Loucy (cell line): ENCODE data around the gene RETNLB.

ENCODE experiments used
- H2AFZ ChIP-seq: fragments of 200-600 bp; sonication (generic); 2 replicates; pipeline ENCODE4 v1.6.0; 2016; ENCODE audit warnings: antibody characterized with exemption, mild to moderate bottlenecking, low read length, moderate library complexity
- H3F3A ChIP-seq: fragments of 200-600 bp; 2 replicates; pipeline ENCODE4 v1.6.0; 2016; ENCODE audit warnings: antibody characterized with exemption, low read depth, mild to moderate bottlenecking
- H3K27me3 ChIP-seq: fragments of 200-600 bp; sonication (generic); 2 replicates; pipeline ENCODE4 v1.6.1; 2014; ENCODE audit warnings: low read length, mild to moderate bottlenecking; ENCODE audit not compliant: insufficient read depth, poor library complexity, severe bottlenecking
- H3K36me3 ChIP-seq: fragments of 200-600 bp; sonication (generic); 2 replicates; pipeline ENCODE4 v1.6.1; 2016; ENCODE audit warnings: low read length; ENCODE audit not compliant: insufficient read depth
- H3K4me1 ChIP-seq: fragments of 200-600 bp; sonication (generic); 2 replicates; pipeline ENCODE4 v1.5.1; 2014; ENCODE audit warnings: low read length, mild to moderate bottlenecking; ENCODE audit not compliant: insufficient read depth, poor library complexity, severe bottlenecking
- H3K4me2 ChIP-seq: fragments of 200-600 bp; sonication (generic); 2 replicates; pipeline ENCODE4 v1.6.0; 2014; ENCODE audit warnings: antibody characterized with exemption, low read length, low read depth, mild to moderate bottlenecking; ENCODE audit not compliant: poor library complexity, severe bottlenecking
- H3K4me3 ChIP-seq: fragments of 200-600 bp; sonication (generic); 2 replicates; pipeline ENCODE4 v1.5.1; 2014; ENCODE audit warnings: low read length, mild to moderate bottlenecking, mixed read lengths; ENCODE audit not compliant: poor library complexity, severe bottlenecking
- H3K79me2 ChIP-seq: fragments of 200-600 bp; sonication (generic); 2 replicates; pipeline ENCODE4 v1.6.1; 2014; ENCODE audit warnings: low read length; ENCODE audit not compliant: insufficient read depth
- H3K9ac ChIP-seq: fragments of 200-600 bp; sonication (generic); 2 replicates; pipeline ENCODE4 v1.6.0; 2014; ENCODE audit warnings: mild to moderate bottlenecking, low read depth, low read length, moderate library complexity; ENCODE audit not compliant: poor library complexity, severe bottlenecking
- H3K9me2 ChIP-seq: fragments of 200-600 bp; sonication (generic); replicated peaks from 2 replicates; pipeline ENCODE4 v1.6.1; 2016; ENCODE audit warnings: low read depth, low read length, mixed read lengths
- H3K9me3 ChIP-seq: fragments of 200-600 bp; sonication (generic); 2 replicates; pipeline ENCODE4 v1.6.1; 2014; ENCODE audit warnings: mild to moderate bottlenecking, antibody characterized with exemption, low read length, low read depth; ENCODE audit not compliant: insufficient read depth
- H4K20me1 ChIP-seq: fragments of 200-600 bp; sonication (generic); 2 replicates; pipeline ENCODE4 v1.6.0; 2014; ENCODE audit warnings: antibody characterized with exemption, low read length, mild to moderate bottlenecking; ENCODE audit not compliant: insufficient read depth, poor library complexity, severe bottlenecking
- CTCF ChIP-seq: fragments of 200-600 bp; sonication (generic); conservative IDR thresholded peaks from 2 replicates; pipeline ENCODE4 v1.5.1; 2014; ENCODE audit warnings: mild to moderate bottlenecking, antibody characterized with exemption, low read length
- EZH2phosphoT487 ChIP-seq: fragments of 200-600 bp; IDR thresholded peaks from 2 replicates; pipeline ENCODE4 v1.6.1; 2018; ENCODE audit warnings: antibody characterized with exemption, mild to moderate bottlenecking, moderate library complexity, borderline replicate concordance

Gene RETNLB

GRCh38 chr3:108736821-108737220 lies 20.4 kb downstream of the RETNLB start:
- Histone ChIP-seq H3K79me2 (no peaks in the 10 kb centered on the region), H3K9ac (no peak overlapping the region), H3K4me3 (no peak overlapping the region), H3K9me3 (no peaks in the 10 kb centered on the region), H3F3A (no peaks in the 10 kb centered on the region), H3K36me3 (no peaks in the 10 kb centered on the region), H2AFZ (no peak overlapping the region), H4K20me1 (no peaks in the 10 kb centered on the region), H3K9me2 (no peaks in the 10 kb centered on the region), H3K27me3 (no peaks in the 10 kb centered on the region), H3K4me1 (no peaks in the 10 kb centered on the region), H3K4me2 (no peak overlapping the region)
- no peak for TF ChIP-seq CTCF
- TF ChIP-seq EZH2phosphoT487, result no peak

GRCh38 chr3:108728934-108729333 lies 28.3 kb downstream of the RETNLB start:
- TF ChIP-seq CTCF (no peak), EZH2phosphoT487 (no peak)
- H3F3A ChIP-seq, result no peaks in the 10 kb centered on the region
- H3K36me3 ChIP-seq, result no peaks in the 10 kb centered on the region
- no peak overlapping the region for H2AFZ ChIP-seq
- H3K9me2 ChIP-seq, result no peaks in the 10 kb centered on the region
- H3K9ac ChIP-seq, result no peak overlapping the region
- H3K79me2 ChIP-seq, result no peaks in the 10 kb centered on the region
- no peaks in the 10 kb centered on the region for H3K4me1 ChIP-seq
- no peak overlapping the region for H3K4me2 ChIP-seq
- H3K4me3 ChIP-seq, result no peak overlapping the region
- H3K9me3 ChIP-seq, result no peaks in the 10 kb centered on the region
- no peaks in the 10 kb centered on the region for H3K27me3 ChIP-seq
- no peaks in the 10 kb centered on the region for H4K20me1 ChIP-seq

GRCh38 chr3:108728105-108728504 lies 29.1 kb downstream of the RETNLB start:
- no peaks in the 10 kb centered on the region for H3K4me1 ChIP-seq
- TF ChIP-seq CTCF, result no peak
- no peak for TF ChIP-seq EZH2phosphoT487
- H3K9me3 ChIP-seq, result no peaks in the 10 kb centered on the region
- H4K20me1 ChIP-seq, result no peaks in the 10 kb centered on the region
- no peaks in the 10 kb centered on the region for H3K79me2 ChIP-seq
- H3K36me3 ChIP-seq, result no peaks in the 10 kb centered on the region
- no peak overlapping the region for H3K9ac ChIP-seq
- H3K4me3 ChIP-seq, result no peak overlapping the region
- H3F3A ChIP-seq, result no peaks in the 10 kb centered on the region
- H2AFZ ChIP-seq, result no peak overlapping the region
- H3K4me2 ChIP-seq, result no peak overlapping the region
- H3K27me3 ChIP-seq, result no peaks in the 10 kb centered on the region
- H3K9me2 ChIP-seq, result no peaks in the 10 kb centered on the region
